Cortex of kidney (tissue), 1 donor: ENCODE data around the gene AGXT.
"Not testable (repeated sequence)": the region's sequence is repeated elsewhere in the genome, so short reads cannot be mapped to it uniquely, and the experiment has no call there.

ENCODE experiments used
- DNase-seq: peaks from one replicate; lab custom pipeline; 2025; lab: John Stamatoyannopoulos, UW

The AGXT gene

DNA sequence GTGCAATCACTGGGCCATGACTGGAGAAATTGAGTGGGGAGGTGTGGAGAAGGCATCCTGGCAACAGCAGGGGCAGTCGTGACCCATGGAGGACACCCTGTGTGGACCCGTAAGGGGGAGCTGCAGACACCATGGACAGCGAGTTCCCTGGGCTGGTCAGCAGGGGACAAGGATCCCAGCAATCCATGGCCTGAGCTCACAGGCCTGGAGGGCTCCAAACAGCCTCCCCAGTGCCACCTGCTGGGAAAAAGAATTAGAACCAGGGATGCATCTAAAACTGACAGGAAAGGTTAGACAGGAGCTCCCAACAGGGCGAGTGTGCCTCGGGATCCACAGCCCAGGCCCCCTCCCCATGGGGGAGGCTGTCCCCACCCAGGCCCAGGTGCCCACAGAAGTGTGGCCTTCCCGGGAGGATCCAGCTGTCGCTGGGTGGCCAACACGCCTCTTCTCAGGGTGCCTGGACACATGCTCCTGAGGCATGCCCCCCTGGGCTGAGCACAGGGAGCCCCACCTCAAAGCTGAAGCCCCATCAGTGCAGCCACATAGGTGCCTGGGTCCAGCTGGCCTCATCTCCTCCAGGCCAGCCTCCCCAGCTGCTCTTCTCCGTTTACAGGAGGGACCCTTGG is 28.1 kb upstream of the AGXT start:
- DNase-seq, result no peak

GRCh38 chr2:240846309-240846708 is 22.3 kb upstream of the AGXT start:
- not testable (repeated sequence) for DNase-seq

- DNase-seq, result no peak
These were observed 21.6 kb upstream of the AGXT start for GRCh38 chr2:240846873-240847595.

DNA sequence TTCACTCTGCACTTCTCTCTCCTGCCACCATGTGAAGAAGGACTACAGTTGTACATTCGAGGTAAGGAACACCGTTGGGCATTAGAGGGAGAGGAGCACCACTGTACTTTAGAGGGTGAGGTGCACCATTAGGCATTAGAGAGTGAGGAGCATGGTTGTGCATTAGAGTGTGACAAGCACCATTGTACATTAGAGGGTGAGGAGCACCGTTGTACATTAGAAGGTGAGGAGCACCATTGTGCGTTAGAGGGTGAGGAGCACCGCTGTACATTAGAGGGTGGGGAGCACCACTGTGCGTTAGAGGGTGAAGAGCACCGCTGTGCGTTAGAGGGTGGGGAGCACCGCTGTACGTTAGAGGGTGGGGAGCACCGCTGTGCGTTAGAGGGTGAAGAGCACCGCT is 20.8 kb upstream of the AGXT start:
- DNase-seq, result no peak

DNA sequence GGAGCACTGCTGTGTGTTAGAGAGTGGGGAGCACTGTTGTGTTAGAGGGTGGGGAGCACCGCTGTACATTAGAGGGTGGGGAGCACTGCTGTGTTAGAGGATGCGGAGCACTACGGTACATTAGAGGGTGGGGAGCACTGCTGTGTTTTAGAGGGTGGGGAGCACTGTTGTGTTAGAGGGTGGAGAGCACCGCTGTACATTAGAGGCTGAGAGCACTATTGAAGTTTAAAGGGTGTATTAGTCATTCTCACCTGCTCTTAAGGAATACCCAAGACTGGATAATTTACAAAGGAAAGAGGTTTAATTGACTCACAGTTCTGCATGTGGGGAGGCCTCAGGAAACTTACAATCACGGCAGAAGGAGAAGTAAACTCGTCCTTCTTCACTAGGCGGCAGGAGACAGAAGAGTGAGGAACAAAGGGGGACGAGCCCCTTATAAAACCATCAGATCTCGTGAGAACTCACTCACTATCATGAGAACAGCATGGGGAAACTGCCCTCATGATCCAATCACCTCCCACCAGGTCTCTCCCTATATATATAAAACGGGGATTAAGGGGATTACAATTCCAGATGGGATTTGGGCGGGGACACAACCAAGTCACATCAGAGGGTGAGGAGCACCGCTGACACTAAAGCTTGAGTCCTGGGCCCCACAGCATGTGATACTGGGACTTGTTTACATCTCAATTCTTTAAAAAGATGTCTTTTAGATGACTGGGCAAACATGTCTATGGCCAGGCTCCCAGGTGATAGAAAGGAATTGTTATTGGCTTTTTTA is 19.5 kb upstream of the AGXT start:
- DNase-seq, result no peak

- DNase-seq, result no peak
These were observed 18.6 kb upstream of the AGXT start for GRCh38 chr2:240850026-240850425.

DNA sequence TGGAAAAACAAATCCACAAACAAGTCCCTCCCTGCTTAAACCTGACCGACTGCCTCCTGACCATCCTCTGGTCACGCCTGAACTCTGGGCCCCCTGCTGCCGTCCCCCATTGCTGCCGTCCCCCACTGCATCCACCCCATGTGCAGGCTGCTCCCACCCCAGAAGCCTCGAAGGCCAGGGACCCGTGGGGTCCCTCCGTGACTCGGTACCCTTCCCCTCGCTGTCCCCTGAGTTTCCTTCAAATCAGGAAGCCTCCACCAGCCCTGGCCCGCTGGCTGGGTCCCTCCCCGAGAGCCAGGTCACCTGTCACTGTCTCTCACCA is 17.9 kb upstream of the AGXT start:
- no peak for DNase-seq

- DNase-seq, result no peak
These were observed 17.3 kb upstream of the AGXT start for GRCh38 chr2:240851078-240851991.

DNA sequence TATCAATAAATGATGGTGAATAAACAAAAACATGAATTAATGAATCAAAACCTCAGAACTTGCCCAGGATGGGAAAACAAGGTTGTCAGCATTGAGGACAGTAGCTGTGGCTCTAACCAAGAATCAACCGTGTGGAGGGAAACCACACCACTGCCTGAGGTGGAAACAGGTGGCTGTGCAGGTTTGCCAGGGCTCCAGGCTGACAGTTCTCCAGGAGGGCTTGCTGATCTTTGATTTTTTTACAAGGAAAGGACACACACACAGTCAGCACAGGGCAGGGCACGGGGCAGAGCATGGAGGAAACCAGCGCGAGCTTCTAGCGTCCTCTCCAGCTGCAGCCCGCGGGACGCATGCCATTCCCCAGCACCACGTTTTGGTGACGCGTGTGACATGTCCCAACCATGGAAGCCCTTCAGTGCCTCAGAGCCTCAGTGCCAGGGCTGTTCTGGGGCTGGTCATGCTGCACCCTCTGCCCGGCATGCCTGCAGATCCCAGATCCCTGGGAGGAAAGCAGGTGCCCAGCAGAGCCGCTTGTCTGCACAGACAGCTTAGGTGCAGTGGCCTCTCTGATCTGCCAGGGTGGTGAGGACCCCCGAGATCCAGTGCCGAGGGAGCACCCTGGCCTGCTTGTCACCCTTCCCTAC is 15.8 kb upstream of the AGXT start:
- no peak for DNase-seq

GRCh38 chr2:240855670-240856069 is 13.0 kb upstream of the AGXT start:
- no peak for DNase-seq

DNA sequence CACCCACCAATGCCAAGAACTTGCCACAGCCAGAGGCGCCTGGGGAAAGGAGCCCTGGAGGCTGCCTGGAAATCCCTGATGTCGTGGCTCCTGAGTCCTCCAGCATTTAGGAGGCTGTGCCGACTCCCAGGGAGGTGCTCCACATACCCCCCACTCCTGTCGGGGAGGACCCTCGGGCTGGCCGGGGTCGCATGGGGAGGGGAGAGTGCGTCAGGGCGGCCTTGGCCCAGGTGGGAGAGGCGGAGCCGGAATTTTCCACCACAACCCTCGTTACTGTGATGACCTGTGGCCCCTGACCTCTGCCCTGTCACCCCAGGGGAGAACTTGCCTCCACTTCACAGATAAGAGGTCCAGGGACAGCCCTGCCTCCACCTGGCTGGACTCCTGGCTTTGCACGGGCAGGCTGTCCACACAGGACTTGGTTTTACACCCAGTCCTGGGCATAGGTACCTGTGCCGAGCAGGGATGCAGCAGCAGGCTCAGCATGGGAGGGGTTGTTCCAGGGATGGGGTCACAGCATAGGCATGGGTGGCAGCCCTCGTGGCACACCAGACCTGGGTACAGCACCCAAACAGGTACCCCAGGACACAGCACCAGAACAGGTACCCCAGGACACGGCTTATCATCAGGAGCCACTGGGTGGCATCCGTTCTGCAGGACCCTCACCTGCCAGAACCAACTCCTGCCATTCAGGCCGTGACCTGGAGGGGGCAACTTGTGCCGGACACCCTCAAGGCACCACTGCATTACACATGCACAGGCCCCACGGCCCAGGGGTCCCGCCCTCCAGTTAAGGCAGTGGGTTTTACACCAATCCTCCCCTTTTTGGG is 12.3 kb upstream of the AGXT start:
- no peak for DNase-seq

DNA sequence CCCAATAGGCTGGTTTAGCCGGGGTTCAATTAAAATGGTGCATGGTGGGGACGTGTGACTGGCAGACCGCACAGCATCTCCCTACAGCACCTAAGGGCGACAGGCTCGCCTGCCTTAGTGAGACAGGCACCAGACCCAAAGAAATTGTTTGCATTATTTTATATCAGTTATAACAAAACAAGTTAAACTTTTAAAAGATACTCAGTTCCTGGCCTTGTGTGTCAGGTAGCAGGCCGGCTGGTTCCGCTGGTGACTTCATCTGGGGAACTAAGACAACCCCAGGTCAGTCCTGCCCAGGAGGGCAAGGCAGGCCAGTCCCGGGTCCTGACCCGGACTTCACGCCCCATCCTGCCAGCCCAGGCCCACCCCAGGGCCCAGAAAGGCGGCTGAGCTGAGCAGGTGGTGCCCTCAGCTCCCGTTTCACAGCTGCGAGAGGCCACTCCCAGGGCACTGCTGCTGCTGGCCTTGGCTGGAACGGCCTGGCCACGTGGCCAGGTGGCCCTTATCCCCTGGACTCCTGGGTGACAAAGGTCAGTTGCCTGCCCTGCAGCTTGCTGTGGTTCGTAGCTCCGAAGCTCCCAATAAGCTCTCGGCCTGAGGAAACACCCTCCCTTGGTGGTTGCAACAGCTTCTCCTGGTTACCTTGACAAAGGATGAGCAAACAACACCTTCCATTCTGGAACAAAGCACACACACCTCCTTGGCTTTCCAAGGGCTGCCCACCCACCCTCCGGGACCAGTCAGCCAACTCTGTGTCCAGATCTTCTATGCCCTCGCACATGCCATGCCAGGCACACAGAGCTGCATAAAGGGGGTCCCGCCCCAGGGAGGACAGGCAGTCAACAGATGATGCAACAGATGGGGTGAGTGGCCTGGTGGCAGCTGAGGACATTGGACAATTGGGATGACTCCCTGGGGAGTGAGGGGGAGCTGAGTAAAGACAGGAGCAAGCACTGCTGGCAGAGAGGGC is 11.3 kb upstream of the AGXT start:
- no peak for DNase-seq

DNA sequence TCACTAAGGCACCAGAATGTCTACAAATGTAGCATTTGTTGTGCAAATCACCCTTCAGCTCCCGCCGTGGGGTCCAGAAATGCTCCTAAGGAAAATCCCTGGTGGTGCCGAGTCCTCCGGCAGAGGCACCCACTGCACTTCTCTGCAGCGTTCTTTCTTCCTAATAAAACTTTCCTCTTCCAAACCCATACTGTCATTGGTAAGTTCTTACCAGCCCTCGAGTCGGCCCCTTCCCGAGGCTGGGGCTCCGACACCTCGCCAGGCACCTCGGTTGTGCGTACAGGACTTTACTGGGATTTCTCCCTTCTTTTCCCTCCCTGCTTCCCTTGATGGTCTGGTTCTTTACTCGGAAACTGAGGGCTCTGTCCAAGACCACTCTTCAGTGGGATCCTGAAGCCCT is 10.3 kb upstream of the AGXT start:
- no peak for DNase-seq

DNA sequence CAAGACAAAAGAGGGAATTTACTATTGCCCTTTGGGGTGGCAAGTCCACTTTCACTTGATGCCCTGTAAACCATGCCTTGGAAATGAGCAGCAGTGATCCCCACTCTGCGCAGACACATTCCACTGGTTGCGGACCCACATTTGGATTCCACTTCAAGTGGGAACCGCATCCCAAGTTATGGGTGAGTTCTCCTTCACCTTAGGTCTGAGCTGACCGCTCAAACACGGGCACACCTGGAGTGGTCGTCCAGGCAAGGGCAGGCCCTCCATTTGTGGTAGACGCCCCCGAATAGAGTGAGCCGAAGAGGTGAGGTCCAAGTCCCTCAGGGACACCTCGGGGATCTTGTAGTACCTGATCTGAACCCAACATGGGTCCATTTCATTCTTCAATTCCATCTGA is 9.8 kb upstream of the AGXT start:
- DNase-seq, result no peak

DNA sequence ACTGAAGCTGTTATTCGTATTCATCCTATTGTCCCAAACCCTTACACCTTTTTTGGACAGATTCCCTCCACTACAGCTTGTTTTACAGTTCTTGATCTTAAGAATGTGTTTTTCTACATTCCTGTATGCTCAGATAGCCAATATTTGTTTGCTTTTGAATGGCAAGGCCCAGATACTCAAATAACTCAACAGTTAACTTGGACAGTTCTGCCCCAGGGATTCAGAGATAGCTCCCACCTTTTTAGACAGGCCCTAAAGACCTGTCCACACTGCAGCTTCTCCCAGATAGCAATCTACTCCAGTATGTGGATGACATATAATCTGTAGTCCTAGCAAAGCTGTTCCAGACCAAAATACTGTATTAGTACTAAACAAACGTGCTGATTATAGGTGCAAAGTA is 7.1 kb upstream of the AGXT start:
- no peak for DNase-seq

DNA sequence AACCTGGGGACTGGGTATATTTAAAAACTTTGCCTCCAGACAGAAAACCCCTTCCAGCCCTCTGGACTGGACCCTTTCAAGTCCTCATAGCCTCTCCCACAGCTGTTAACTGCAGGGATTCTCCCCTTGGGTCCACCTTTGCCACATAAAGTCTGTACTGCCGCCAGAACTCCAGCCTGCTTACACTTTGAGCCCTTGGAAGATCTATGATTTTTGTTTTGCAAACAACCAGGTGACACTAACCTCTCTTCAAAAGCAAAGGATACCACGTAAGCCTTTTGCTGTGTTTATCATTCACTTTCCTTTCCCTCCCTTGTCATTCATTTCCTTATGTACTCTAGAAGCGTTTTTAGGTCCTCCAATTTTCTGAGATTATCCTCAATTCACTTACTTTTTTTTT is 4.1 kb upstream of the AGXT start:
- DNase-seq, result no peak

GRCh38 chr2:240865391-240865790 is 3.2 kb upstream of the AGXT start:
- no peak for DNase-seq

DNA sequence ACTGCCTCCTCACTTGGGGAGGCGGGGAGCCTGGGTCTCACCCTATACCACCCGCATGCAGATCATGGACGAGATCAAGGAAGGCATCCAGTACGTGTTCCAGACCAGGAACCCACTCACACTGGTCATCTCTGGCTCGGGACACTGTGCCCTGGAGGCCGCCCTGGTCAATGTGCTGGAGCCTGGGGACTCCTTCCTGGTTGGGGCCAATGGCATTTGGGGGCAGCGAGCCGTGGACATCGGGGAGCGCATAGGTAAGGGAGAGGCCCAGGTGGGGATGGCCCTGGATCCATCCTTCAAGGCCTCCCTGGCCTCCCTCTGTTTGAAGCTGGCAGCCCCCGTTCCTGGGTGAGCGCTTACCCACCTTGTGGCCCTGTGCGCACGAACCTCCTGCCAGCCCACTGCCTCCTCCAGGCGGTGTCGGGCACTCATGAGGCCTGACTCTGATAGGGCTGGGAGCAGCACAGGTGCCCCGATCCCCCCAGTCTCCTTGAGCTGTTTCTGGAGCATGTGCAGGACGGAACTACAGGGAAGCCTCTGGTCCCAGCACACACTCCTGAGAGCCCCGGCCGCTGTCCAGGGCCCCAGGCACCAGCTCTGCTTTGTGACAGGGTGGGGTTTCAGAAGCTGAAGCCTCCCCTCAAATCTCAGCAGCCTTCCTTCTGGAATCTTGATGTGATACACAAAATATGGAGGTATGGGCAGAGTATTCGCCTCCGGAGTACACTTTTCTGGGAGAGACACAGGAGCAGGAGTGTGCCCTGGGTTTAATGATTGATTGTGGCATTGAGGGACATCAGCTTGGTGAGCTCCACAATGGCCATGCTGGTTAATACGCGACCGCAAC is 708 bp downstream of the AGXT start:
- DNase-seq, result no peak
